B cell (primary cell): ENCODE measurements around the gene ANKS1B. TPM values are rescaled to one million over a fixed set of nuclear protein-coding genes. Genes with fewer than 3 reads are reported as not detected.

Source experiments
- ATAC-seq: fragments of 200-7000 bp; cut with Tn5 transposase; one replicate; pipeline ENCODE4 v1.10.0; 2021; ENCODE audit warnings: low read depth, mild to moderate bottlenecking, moderate number of reproducible peaks, moderate library complexity
- CTCF ChIA-PET: fragments of 350-600 bp; sonication (Branson Sonifier 250); formaldehyde crosslinking; loops from one replicate; lab custom pipeline; 2021; ENCODE audit warnings: antibody characterized with exemption, inconsistent platforms; lab: Charles Lee
- POLR2A ChIA-PET: fragments of 350-600 bp; sonication (Branson Sonifier 250); formaldehyde crosslinking; loops from one replicate; lab custom pipeline; 2021; ENCODE audit warnings: antibody characterized with exemption; lab: Charles Lee
- DNase-seq: peaks from one replicate; pipeline ENCODE4 v3.0.0; 2013
- H2AFZ ChIP-seq: 2 replicates; pipeline ENCODE4 v1.6.1; 2012; ENCODE audit warnings: mild to moderate bottlenecking, low read depth, low read length; ENCODE audit not compliant: insufficient read depth, poor library complexity, severe bottlenecking
- H3K27ac ChIP-seq, 2 donors: 1 replicate in 1 of 2; 2 replicates in 1 of 2; pipeline ENCODE4 v1.5.1; 2012 to 2013; ENCODE audit warnings: low read length in 2 of 2, mild to moderate bottlenecking in 2 of 2, moderate library complexity in 1 of 2
- H3K27me3 ChIP-seq, 4 experiments: fragments of 200-600 bp in 1 of 4; sonication (generic) in 1 of 4; replicated peaks in 1 of 4; 1 replicate in 2 of 4; 2 replicates in 2 of 4; pipeline versions ENCODE4 v1.6.1 to v1.7.0; 2013 to 2016; ENCODE audit warnings: low read length in 3 of 4, mild to moderate bottlenecking in 2 of 4, mixed read lengths in 1 of 4, moderate library complexity in 1 of 4; ENCODE audit not compliant: insufficient read depth in 4 of 4, control insufficient read depth in 3 of 4; ENCODE audit errors: control extremely low read depth in 1 of 4
- H3K36me3 ChIP-seq, 2 experiments: replicated peaks in 1 of 2; 1 replicate in 1 of 2; 2 replicates in 1 of 2; pipeline versions ENCODE4 v1.6.1 to v1.7.1; 2013; ENCODE audit warnings: low read length in 1 of 2; ENCODE audit not compliant: insufficient read depth in 2 of 2, control insufficient read depth in 1 of 2; ENCODE audit errors: control extremely low read depth in 1 of 2, extremely low read depth in 1 of 2
- H3K4me1 ChIP-seq, 2 donors: fragments of 200-600 bp in 1 of 2; sonication (generic) in 1 of 2; 1 replicate in 1 of 2; 2 replicates in 1 of 2; pipeline versions ENCODE4 v1.5.1 to v1.6.1; 2013 to 2017; ENCODE audit warnings: low read length in 2 of 2; ENCODE audit not compliant: control insufficient read depth in 2 of 2, insufficient read depth in 2 of 2
- H3K4me2 ChIP-seq: replicated peaks from 2 replicates; pipeline ENCODE3; 2012; ENCODE audit warnings: mild to moderate bottlenecking, low read depth, low read length; ENCODE audit not compliant: poor library complexity, severe bottlenecking
- H3K4me3 ChIP-seq, 5 experiments: fragments of 200-600 bp in 1 of 5; sonication (generic) in 1 of 5; 1 replicate in 3 of 5; 2 replicates in 2 of 5; pipeline versions ENCODE4 v1.5.1 to v1.7.0; 2011 to 2016; ENCODE audit warnings: low read length in 4 of 5, mild to moderate bottlenecking in 4 of 5, low read depth in 2 of 5, control low read depth in 1 of 5, moderate library complexity in 1 of 5; ENCODE audit not compliant: insufficient read depth in 1 of 5; ENCODE audit errors: control extremely low read depth in 1 of 5, extremely low read depth in 1 of 5
- H3K79me2 ChIP-seq: fragments of 200-600 bp; sonication (generic); one replicate; pipeline ENCODE4 v1.6.0; 2016; ENCODE audit warnings: low read length; ENCODE audit not compliant: control insufficient read depth, insufficient read depth
- H3K9ac ChIP-seq: fragments of 200-600 bp; sonication (generic); 2 replicates; pipeline ENCODE4 v1.6.1; 2017; ENCODE audit warnings: mild to moderate bottlenecking, low read length, moderate library complexity
- H3K9me3 ChIP-seq, 3 donors: one replicate each; pipeline versions ENCODE4 v1.6.1 to v1.7.1; 2013; ENCODE audit warnings: low read length in 2 of 3; ENCODE audit not compliant: control insufficient read depth in 2 of 3, insufficient read depth in 1 of 3; ENCODE audit errors: control extremely low read depth in 1 of 3
- H4K20me1 ChIP-seq: 2 replicates; pipeline ENCODE4 v1.6.0; 2012; ENCODE audit warnings: mild to moderate bottlenecking, low read length; ENCODE audit not compliant: insufficient read depth, control insufficient read depth, poor library complexity, severe bottlenecking
- H3K27ac Mint-ChIP-seq: one replicate; pipeline ENCODE4 v1.8.0; 2021; ENCODE audit warnings: mixed read lengths
- H3K27me3 Mint-ChIP-seq: one replicate; pipeline ENCODE4 v1.8.0; 2021; ENCODE audit warnings: mixed read lengths
- H3K4me1 Mint-ChIP-seq: one replicate; pipeline ENCODE4 v1.8.0; 2021; ENCODE audit warnings: mixed read lengths
- H3K4me3 Mint-ChIP-seq: one replicate; pipeline ENCODE4 v1.8.0; 2021; ENCODE audit warnings: mixed read lengths
- H3K9me3 Mint-ChIP-seq: one replicate; pipeline ENCODE4 v1.8.0; 2022; ENCODE audit warnings: mixed read lengths; ENCODE audit not compliant: insufficient read depth
- EZH2 ChIP-seq: IDR thresholded peaks from 2 replicates; pipeline ENCODE4 v1.6.1; 2012; ENCODE audit warnings: borderline replicate concordance, low read depth, mild to moderate bottlenecking, moderate library complexity, low read length; ENCODE audit not compliant: insufficient read depth, poor library complexity, severe bottlenecking
- WGBS: methylation state at CpG from one replicate; pipeline ENCODE4 v1.1.5; 2013; ENCODE audit warnings: missing lambda C conversion rate; ENCODE audit not compliant: insufficient coverage; 5-methylcytosine and 5-hydroxymethylcytosine counted together
- intact Hi-C: fragments of 100-400 bp; cut with micrococcal nuclease; formaldehyde crosslinking; loops from one replicate; pipeline ENCODE4 v1.10.0; 2022
- polyA plus RNA-seq: library from polyadenylated mRNA; depleted of rRNA; stranded (reverse); fragments of >200 nt; gene quantifications from 2 replicates; pipeline ENCODE4 v1.2.3, GENCODE V29; 2012
- total RNA-seq, 2 donors: library from RNA; stranded (reverse); fragments of 120-200 nt in 1 of 2; gene quantifications; 1 replicate in 1 of 2; 2 replicates in 1 of 2; pipeline versions ENCODE4 v1.2.3 to v1.2.4, GENCODE V29; 2013 to 2022
- TF ChIP-seq, protein P1 (sequence below): fragments of 200-600 bp; IDR thresholded peaks from one replicate; pipeline ENCODE4 v1.8.0; 2022; ENCODE audit warnings: antibody characterized with exemption, mild to moderate bottlenecking

The ANKS1B gene
- total and polyA plus RNA-seq, 2 donors (not counting 1 experiment from before 2014, with no cell fraction given): not detected

DNA sequence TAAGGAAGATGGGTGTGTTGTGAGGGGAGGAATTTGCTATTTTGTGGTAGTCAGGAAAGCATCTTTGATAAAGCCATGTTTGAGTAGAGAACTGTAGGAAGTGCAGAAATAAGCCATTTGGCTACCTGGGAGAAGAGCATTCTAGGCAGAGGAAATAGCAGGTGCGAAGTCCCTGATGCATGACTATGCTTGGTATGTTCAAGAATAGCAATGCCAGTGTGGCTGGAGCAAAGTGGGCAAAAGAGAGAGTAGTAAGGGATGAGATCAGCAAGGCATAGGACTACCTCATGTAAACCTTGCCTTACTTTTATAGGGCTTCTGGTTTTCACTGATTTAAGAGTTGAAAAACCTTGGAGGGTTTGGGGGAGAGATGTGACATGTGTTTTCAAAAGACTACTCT, 702.6 kb downstream of the ANKS1B start:
- H3K9ac ChIP-seq: no peak overlapping the region
- no peaks in the 10 kb centered on the region for H3K9me3 ChIP-seq
- Mint-ChIP-seq H3K27ac (no peak overlapping the region), H3K4me3 (no peak overlapping the region), H3K27me3 (no peaks in the 10 kb centered on the region), H3K9me3 (no peaks in the 10 kb centered on the region), H3K4me1 (no peaks in the 10 kb centered on the region)
- H3K79me2 ChIP-seq: no peaks in the 10 kb centered on the region
- intact Hi-C loops: no loop called here
- H3K36me3 ChIP-seq: no peaks in the 10 kb centered on the region
- no peaks in the 10 kb centered on the region for H3K27me3 ChIP-seq
- no peak overlapping the region for H3K4me3 ChIP-seq
- ATAC-seq (no peak), DNase-seq (no peak)
- 88% methylated on average over 1 of the region's 1 CpG for WGBS
- no peak overlapping the region for H3K4me2 ChIP-seq
- ChIA-PET POLR2A (no interaction called here), CTCF (no interaction called here)
- H4K20me1 ChIP-seq: no peaks in the 10 kb centered on the region
- no peak overlapping the region for H3K27ac ChIP-seq
- H3K4me1 ChIP-seq: no peaks in the 10 kb centered on the region
- no peak for TF ChIP-seq EZH2
- TF ChIP-seq, protein P1, sequence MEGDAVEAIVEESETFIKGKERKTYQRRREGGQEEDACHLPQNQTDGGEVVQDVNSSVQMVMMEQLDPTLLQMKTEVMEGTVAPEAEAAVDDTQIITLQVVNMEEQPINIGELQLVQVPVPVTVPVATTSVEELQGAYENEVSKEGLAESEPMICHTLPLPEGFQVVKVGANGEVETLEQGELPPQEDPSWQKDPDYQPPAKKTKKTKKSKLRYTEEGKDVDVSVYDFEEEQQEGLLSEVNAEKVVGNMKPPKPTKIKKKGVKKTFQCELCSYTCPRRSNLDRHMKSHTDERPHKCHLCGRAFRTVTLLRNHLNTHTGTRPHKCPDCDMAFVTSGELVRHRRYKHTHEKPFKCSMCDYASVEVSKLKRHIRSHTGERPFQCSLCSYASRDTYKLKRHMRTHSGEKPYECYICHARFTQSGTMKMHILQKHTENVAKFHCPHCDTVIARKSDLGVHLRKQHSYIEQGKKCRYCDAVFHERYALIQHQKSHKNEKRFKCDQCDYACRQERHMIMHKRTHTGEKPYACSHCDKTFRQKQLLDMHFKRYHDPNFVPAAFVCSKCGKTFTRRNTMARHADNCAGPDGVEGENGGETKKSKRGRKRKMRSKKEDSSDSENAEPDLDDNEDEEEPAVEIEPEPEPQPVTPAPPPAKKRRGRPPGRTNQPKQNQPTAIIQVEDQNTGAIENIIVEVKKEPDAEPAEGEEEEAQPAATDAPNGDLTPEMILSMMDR: no peak
- no peak overlapping the region for H2AFZ ChIP-seq

DNA sequence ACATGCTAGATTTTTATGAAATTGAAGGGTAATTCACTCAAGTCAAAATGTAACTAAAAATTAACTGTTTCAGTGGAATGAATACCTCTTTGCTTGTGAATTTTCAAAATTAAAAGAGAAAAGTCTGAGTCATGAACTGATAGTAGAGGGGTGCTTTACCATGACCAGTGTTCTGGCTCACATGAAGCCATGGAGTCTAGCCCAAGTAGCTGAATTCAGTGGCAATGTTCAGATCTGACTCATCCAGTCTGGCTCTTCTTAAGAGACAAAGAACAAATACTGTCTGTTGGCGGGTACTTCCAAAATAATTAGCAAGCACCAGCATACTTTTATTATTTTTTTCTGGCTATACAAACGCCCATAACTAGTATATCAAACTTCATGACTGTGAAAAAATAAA, 703.5 kb downstream of the ANKS1B start:
- H3K4me1 ChIP-seq: no peaks in the 10 kb centered on the region
- no peak overlapping the region for H3K9ac ChIP-seq
- ATAC-seq (no peak), DNase-seq (no peak)
- WGBS: no CpG with 5 or more reads among the region's 2 CpGs
- Mint-ChIP-seq H3K9me3 (no peaks in the 10 kb centered on the region), H3K27ac (no peak overlapping the region), H3K4me1 (no peaks in the 10 kb centered on the region), H3K4me3 (no peak overlapping the region), H3K27me3 (no peaks in the 10 kb centered on the region)
- H4K20me1 ChIP-seq: no peaks in the 10 kb centered on the region
- TF ChIP-seq, protein P1: no peak
- TF ChIP-seq EZH2: no peak
- no peaks in the 10 kb centered on the region for H3K36me3 ChIP-seq
- intact Hi-C loops: no loop called here
- H3K27me3 ChIP-seq: no peaks in the 10 kb centered on the region
- ChIA-PET POLR2A (no interaction called here), CTCF (no interaction called here)
- no peaks in the 10 kb centered on the region for H3K79me2 ChIP-seq
- H2AFZ ChIP-seq: no peak overlapping the region
- no peak overlapping the region for H3K4me2 ChIP-seq
- H3K9me3 ChIP-seq: no peaks in the 10 kb centered on the region
- H3K27ac ChIP-seq: no peak overlapping the region
- H3K4me3 ChIP-seq: no peak overlapping the region
